SH-SY5Y (cell line): ENCODE results near the gene KLHL26.

Experiments used
- GATA2 ChIP-seq: IDR thresholded peaks from 2 replicates; pipeline ENCODE4 v1.6.1; 2011; ENCODE audit warnings: mild to moderate bottlenecking, low read depth, low read length
- GATA3 ChIP-seq: IDR thresholded peaks from 2 replicates; pipeline ENCODE4 v1.6.1; 2011; ENCODE audit warnings: low read depth, mild to moderate bottlenecking, low read length, moderate library complexity

The KLHL26 gene

DNA sequence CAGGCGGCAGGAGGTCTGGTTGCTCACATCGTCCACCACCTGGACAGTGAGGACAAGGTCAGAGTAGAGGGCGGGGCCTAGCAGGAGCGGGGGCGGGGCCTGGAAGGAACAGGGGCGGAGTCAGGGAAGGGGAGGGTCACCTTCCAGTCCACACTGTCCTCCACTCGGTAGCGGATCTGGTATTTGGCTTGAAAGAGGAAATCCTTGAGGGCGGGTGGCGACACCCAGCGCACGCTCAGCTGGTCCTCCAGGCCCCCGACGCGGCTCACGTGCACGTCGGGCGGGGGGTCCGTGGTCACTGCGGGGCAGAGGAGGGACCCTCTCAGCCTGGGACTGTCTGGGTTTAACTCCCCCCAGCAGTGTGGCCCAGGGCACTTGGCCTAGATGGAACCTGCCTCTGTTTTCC lies 40.1 kb upstream of the KLHL26 start:
- TF ChIP-seq GATA3, result no peak
- TF ChIP-seq GATA2, result no peak

DNA sequence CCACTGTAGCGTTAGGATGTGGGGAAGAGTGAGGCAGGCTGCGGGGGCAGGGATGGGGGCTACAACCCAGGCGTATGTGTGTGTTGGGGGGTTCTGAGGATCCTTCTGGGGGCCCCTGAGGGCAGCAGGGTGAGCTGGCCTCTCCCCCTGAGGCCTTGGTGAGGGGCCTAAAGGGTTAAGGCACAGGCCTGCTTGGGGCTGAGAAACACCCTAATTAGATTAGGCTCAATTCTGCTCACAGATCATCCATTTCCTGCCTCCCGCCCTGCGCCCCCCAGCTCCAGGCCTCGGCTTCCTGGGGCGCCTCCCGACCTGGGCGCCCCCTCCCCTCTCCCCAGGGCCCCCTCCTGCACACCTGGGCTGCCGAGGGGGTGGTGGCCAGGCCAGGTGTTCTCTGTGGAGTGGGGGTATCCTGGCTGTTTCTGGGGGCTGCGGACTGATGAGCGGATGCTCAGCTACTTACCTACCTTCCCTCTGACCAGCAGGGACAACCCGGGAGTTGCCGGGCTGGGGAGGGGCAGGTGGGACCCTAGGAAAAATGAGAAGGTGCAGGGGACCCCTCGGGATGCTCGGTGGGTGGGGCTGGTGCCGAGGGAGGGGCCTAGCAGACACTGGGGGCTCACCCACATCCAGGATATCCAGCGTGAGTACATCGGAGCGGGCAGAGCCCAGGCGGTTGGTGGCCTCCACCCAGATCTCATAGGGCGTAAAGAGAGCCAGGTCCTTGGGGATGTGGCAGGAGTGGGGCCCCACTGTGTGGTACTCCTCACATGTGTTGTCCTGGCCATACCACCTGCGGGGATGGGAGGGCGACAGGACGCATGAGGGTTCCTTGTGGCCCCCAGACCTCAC lies 38.8 kb upstream of the KLHL26 start:
- TF ChIP-seq GATA2 (no peak), GATA3 (no peak)

DNA sequence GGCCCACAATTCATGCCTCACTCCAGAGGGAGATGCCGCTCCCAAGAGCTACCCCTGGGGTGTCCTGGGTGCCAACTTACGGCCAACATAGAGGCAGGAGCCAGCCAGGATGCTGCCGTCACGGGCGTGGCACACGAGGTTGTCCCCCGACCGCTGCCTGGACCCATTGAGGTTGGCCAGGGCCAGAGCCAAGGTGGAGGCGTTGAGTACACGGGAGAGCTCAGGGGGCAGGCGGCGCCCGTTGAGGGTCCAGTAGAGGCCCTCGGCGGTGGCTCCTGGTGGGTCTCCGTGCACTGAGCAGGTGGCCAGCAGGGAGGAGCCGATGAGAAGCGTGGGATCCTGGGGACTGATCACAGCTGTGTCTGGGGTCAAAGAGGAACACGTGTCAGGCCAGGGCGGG lies 37.3 kb upstream of the KLHL26 start:
- TF ChIP-seq GATA3 (no peak), GATA2 (no peak)

DNA sequence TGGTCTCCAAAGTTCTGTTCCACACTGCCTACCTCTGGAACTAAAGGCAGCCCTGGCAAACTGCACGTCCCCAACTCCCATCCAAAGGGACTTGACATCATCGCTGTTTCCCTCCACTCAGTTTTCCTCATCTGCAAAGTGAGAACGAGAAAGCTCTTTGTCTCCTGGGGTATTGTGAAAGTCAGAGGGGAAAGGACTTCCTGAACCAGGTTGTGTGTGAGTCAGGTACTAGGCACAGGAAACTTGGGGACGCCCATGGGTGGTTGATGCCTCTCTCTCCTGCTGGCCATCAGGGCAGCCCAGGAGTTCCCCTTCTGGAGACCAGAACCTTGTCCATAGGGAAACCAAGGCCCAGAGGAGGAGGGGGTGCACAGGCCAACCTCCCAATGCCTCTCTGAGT lies 35.0 kb upstream of the KLHL26 start:
- TF ChIP-seq GATA3, result no peak

DNA sequence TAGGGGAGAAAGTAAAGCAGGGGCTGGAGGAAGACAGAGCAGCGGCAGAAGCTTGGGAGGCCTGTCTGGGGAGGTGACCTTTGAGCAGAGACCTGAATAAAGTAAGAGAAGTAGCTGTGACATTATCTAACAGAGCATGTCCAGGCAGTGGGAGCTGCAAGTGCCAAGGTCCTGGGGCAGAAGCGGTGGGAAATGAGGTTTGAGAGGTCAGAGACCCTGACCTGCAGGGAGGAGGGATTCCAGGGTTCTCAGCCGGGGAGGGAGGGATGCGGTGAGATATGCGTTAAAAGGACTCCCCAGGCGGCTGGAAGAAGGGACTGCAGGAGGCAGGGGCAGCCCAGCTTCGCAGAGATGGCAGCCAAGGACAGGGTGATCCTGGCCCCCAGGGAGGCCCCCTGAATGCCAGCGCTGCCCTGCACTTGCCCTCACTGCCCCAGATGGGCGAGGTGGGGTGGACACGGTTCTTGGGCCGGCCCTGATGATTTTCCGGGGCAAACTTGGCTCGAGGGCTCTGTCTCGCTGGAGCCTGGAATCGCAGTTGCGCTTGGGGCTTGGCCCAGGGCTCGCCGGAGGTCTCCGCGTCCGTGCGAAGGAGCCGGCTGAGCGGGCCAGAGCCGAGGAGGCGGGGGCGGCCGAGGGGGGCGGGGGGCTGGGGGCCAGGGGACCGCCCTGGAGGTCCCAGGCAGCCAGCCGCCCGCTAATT lies 33.4 kb upstream of the KLHL26 start:
- TF ChIP-seq GATA3 (no peak), GATA2 (no peak)

DNA sequence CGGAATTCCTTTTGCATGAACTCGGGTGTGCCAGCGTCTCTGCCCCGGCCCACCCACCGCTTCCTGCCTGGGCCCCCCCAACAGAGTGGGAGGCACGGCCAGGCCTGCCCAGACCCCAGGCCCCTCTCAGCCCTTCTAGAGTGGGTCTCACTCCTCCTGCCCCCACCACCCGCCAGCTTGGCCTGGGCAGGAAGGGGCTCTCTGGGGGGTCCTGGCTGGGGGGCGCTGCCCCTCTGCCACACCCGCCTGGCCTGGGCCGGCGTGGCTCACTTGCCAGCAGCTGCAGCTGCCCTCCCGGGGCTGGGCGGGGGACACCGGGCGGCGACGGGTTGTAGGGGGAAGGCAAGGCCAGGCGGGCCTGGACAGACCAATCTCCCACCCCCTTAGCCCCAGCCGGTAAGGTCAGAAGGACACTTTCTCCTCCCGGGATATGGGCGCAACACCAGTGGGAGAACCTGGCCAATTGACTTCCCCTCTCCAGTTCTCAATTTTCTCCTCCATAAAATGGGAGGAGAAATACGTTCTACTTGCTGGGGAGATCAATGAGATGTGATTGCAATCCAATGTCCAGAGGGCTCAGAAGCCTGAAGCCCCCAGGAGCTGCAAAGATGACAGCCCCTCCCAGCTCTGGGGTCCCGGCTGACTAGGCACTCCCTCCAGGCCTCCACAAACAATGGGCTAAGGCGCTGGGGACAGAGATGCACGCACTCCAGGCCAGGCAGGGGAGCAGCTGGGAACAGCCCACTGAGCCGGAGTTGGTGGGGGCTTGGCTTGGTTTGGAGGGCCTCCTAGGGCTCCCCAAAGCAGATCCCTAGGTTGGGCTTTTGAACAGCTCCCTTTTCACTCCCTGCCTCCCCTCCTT lies 32.6 kb upstream of the KLHL26 start:
- TF ChIP-seq GATA2 (no peak), GATA3 (no peak)

DNA sequence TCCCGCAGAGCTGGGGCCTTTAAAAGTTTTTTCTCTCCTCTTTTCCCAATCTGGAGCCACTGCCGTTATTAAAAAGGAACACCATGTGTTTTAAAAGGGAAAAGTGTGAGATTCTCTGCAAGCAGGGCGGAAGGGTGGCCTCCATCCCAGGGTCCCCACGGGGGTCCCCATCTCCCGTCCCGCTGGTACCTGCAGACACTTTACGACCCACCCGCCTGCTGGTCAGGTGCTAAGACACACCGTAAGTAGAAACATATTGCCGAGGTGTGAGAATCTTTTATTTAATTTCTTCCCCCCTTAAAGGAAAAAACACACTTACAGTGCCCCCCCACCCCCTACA lies 32.0 kb upstream of the KLHL26 start:
- no peak for TF ChIP-seq GATA3
- no peak for TF ChIP-seq GATA2

DNA sequence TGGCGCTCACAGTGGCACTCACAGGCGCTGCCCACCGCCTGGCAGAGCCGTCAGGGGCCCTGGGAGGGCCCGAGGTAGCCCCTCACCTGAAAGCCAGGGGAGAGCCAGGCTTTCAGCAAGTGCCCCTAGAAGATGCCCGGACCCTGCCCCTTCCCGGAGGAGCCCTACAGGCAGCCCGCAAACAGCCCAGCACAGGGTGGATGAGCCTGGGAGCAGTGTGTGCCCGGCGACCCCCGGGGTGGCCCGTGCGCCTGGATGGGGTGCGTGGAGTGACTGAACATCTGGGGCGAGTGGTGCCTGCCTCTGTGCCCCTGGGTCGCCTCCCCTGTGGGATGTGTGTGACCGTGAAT lies 31.7 kb upstream of the KLHL26 start:
- TF ChIP-seq GATA2 (no peak), GATA3 (no peak)

DNA sequence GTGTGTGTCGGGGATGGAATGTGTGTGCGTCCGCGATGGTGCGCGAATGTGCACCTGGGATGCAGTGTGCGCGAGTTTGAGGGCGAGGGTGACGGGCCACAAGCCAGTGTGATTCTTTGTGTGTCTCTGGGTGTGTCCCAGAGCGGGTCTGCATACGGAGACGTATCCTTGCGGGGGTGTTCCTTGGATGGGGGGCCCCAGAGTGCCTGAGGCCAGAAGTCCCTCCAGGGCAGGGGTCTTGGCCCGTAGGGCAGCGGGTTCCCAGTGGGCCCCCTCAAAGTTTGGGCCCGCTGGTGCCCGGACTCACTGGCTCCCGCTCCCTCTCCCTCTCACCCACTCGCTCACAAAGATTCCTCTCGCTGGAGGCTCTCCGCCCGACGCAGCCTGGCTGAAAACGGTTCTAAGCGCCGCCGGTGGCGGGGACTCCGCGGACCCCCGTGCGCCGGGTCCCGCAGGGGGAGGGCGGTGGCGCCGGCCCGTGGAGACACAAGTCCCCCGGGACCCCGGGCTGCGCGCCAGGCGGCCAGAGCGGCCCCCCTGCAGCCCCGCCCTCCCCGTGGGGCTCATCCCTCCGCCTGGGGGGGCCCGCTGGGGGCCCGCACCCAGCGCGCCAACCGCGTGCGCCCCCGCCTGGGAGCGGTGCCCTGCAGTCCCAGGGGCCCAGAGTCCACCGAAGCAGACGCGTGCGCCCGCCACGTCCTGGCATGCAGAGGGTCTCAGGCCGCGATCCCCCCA lies 31.1 kb upstream of the KLHL26 start:
- no peak for TF ChIP-seq GATA2
- no peak for TF ChIP-seq GATA3

DNA sequence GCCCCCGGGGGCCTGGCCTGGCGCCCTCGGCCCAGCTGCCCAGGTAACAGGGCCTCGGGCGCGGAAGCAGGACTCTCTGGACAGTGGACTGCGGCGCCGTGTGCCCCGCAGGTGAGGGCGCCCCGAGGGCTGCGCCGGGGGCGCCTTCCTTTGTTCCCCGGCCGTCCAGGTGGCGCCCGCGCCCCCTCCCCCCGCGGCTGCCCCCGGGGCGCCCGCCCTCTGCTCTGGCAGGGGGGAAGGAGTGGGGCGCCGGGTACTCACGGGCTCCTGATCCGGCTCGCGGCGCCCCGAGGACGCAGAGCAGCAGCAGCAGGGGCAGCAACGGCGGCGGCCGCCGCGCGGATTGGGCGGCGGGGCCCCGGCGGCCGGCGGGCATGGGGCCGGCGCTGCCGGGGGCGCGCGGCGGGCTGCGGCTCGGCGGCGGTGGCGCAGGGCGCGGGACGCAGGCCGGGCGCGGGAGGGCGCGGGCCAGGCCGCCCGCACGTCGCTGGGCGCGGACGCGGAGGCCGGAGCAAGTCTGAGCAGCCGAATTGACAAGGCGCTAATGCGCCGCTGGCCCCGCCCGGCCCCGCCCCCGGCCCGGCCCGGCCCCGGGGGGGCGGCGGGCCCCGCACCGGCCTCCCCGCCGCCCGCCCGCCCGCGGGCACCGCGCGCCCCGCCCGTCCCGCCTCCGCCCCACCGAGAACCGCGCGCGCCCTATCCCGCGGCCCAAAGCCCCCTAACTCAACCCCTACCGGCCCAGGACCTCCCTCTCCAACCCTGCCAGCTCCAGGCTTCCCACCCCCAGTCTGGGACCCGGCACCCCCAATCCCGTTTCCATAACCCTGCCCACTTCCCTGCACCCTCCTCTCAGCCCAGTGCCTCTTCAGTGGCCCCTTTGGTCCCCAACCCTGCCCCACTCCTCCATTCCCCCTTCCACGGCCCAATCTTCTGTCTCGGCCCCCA lies 30.3 kb upstream of the KLHL26 start, which contains the start of gene CRLF1:
Gene CRLF1, minus strand, starts transcription at position 519 of the 945 bp plus-strand sequence. Its CDS starts 143 bp downstream, at position 376.
- TF ChIP-seq GATA3, result no peak
- no peak for TF ChIP-seq GATA2

DNA sequence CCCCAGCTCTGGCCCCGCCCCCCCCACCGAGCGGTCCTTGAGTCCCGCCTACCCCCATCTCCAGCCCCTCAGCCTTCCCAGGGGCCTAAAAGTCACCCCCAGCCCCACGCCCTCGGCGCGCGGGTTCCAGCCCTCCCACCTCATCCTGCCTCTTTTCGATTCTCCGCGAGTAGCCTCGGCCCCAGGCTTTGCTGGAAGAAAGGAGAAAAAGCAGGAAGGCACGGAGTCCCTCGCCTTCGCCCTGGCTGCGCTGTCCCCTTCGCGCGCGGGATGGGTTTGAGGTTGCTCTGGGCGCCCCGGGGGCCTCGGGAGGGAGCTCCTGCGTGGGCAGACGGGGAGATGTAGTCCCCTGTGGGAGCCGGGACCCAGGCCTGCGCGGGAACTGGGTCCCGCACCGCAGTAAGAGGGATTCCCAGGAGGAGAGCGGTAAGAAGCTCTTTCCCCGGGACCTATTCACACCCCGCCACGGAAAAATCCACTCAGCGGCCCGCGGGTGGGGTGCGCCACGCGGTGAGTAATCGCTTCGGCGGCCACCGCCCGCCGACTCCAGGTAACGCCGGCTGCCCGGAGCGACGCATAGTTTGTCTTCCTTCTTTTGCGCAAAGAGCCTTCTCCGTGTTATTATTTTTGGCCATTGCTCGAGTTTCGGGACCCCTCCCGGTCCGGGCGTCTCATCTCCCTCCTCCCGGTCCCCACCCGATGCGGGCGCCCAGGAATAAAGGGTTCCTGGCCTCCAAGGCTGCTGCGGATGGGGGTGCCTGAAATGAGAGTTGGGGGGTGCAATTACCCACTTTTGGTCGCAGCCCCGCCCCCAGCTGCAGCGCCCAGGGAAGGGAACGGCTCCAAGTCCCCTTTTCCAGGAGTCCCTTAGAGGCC lies 29.4 kb upstream of the KLHL26 start:
- TF ChIP-seq GATA2, result no peak
